Measurements from ENCODE around the gene CUEDC2. TPM values are rescaled to one million over a fixed set of nuclear protein-coding genes. Genes with fewer than 3 reads are reported as not detected.
A peak's percentile ranks its signal among the peaks of the same experiment; 100 is the strongest.

The CUEDC2 gene
- total RNA-seq, 1 donor from 2014 or later, result 118 TPM

GRCh38 chr10:102426803-102427287 is 5.5 kb downstream of the CUEDC2 start:
- H3K27ac Mint-ChIP-seq (ENCODE audit: unreplicated experiment), result peak overlapping the region; percentile 76
- no peaks in the 10 kb centered on the region for H3K27me3 Mint-ChIP-seq (ENCODE audit: low read depth)
- H3K36me3 Mint-ChIP-seq (ENCODE audit: low read depth), result peaks cover 2% of the 10 kb centered on the region
- peak overlapping the region; percentile 75 for H3K4me3 Mint-ChIP-seq
- DNase-seq (ENCODE audit: low read depth, low spot score), result no peak
- TF ChIP-seq CTCF (conservative IDR thresholded peaks at IDR 0.05), result no peak
- peaks cover 60% of the 10 kb centered on the region for H3K4me1 Mint-ChIP-seq
- H3K9me3 Mint-ChIP-seq, result no peaks in the 10 kb centered on the region

GRCh38 chr10:102425444-102425843 is 6.9 kb downstream of the CUEDC2 start:
- DNase-seq (ENCODE audit: low read depth, low spot score), result peak; percentile 54
- Mint-ChIP-seq H3K4me1 (peaks cover 60% of the 10 kb centered on the region), H3K9me3 (no peaks in the 10 kb centered on the region), H3K36me3 (ENCODE audit: low read depth) (peaks cover 2% of the 10 kb centered on the region), H3K4me3 (peak overlapping the region; percentile 74), H3K27ac (ENCODE audit: unreplicated experiment) (peak overlapping the region; percentile 94), H3K27me3 (ENCODE audit: low read depth) (peaks cover 6% of the 10 kb centered on the region)
- TF ChIP-seq CTCF (conservative IDR thresholded peaks at IDR 0.05), result no peak

GRCh38 chr10:102424916-102425315 is 7.5 kb downstream of the CUEDC2 start:
- DNase-seq (ENCODE audit: low read depth, low spot score), result no peak

GRCh38 chr10:102424145-102424544 is 8.2 kb downstream of the CUEDC2 start:
- TF ChIP-seq CTCF (conservative IDR thresholded peaks at IDR 0.05), result no peak
- no peaks in the 10 kb centered on the region for H3K9me3 Mint-ChIP-seq
- peaks cover 68% of the 10 kb centered on the region for H3K4me1 Mint-ChIP-seq
- no peak overlapping the region for H3K27ac Mint-ChIP-seq (ENCODE audit: unreplicated experiment)
- peaks cover 10% of the 10 kb centered on the region for H3K27me3 Mint-ChIP-seq (ENCODE audit: low read depth)
- H3K4me3 Mint-ChIP-seq, result peak overlapping the region; percentile 77
- peaks cover 2% of the 10 kb centered on the region for H3K36me3 Mint-ChIP-seq (ENCODE audit: low read depth)
- no peak for DNase-seq (ENCODE audit: low read depth, low spot score)

More at GRCh38 chr10:102424916-102425315, 7.5 kb downstream of the CUEDC2 start:
- peaks cover 66% of the 10 kb centered on the region for H3K4me1 Mint-ChIP-seq
- peak overlapping the region; percentile 77 for H3K4me3 Mint-ChIP-seq
- no peak for TF ChIP-seq CTCF (conservative IDR thresholded peaks at IDR 0.05)
- H3K36me3 Mint-ChIP-seq (ENCODE audit: low read depth), result peaks cover 2% of the 10 kb centered on the region
- peaks cover 8% of the 10 kb centered on the region for H3K27me3 Mint-ChIP-seq (ENCODE audit: low read depth)
- H3K27ac Mint-ChIP-seq (ENCODE audit: unreplicated experiment), result no peak overlapping the region
- H3K9me3 Mint-ChIP-seq, result no peaks in the 10 kb centered on the region

- Mint-ChIP-seq H3K4me3 (peak overlapping the region; percentile 94), H3K27ac (ENCODE audit: unreplicated experiment) (no peak overlapping the region), H3K4me1 (peaks cover 71% of the 10 kb centered on the region), H3K9me3 (no peaks in the 10 kb centered on the region), H3K36me3 (ENCODE audit: low read depth) (peaks cover 2% of the 10 kb centered on the region), H3K27me3 (ENCODE audit: low read depth) (peaks cover 11% of the 10 kb centered on the region)
- TF ChIP-seq CTCF (conservative IDR thresholded peaks at IDR 0.05), result no peak
- no peak for DNase-seq (ENCODE audit: low read depth, low spot score)
Observed at GRCh38 chr10:102423372-102423968, 8.9 kb downstream of the CUEDC2 start.

Measured in neural crest cell (in vitro differentiated cells).